ENCODE results near the gene TMEM161A.
"Not testable (repeated sequence)": the region's sequence is repeated elsewhere in the genome, so short reads cannot be mapped to it uniquely, and the experiment has no call there.

The TMEM161A gene

DNA sequence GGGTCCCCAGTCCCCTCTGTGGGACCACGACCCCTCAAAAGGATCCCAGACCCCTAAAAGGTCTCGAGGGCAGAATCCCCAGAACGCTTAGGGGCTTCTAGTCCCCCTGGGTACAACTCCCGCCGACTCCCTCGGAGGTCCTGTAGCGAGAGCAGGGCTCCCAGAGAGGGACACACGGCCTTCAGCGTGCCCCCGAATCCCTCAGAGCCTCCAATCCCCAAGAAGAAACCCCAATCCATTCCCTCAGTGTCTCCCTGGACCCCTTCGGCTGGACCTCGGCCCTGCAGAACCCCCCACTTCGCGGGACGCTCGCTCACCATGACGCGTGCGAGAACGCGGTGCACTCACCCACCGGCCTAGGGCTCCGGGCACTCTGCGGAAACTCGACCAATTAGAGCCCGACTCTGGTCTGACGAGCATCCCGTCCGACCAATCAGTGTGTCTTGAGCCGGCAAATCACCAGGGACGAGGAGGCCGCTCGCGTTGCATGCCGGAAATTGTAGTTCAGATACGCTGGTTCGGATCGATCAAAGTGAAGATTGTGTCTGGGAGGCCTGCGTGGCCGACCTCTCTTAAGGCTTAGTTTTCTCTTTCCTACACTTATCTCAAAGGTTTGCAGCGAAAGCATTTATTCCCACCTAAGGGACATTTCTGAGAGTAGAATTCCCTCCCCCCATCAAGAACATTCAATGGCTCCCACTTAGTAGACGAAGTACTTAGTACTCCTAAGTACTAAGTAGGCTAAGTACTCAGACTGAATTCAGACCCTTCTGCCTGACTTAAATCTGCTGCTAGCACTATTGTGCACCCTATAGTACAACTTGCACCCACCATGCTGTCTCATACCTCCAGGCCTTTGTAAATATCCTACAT lies at the start of gene TMEM161A:
Gene TMEM161A, minus strand, starts transcription at position 370 of the 873 bp plus-strand sequence. Its CDS starts 50 bp downstream, at position 320.
- DNase-seq = peak; percentile 95 to 99

DNA sequence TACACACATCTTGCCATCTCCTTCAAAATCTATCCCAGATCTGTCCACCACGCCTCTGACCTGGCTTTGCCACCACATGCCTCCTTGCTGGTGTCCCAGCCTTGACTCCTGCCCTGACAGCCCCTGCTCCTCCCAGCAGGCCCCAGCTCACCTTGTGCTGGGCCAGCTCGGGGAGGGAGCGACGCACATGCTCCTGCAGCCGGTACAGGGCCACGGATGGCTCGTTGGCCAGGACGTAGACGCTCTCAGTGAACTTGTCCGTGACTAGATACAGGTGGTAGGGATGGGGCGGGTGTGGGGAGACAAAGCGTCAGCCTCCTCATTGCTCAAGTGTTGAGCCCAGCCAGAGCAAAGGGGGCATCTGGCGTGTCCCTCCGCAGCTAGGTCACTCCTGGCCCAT lies 48.5 kb upstream of the TMEM161A start:
- no peak for DNase-seq

DNA sequence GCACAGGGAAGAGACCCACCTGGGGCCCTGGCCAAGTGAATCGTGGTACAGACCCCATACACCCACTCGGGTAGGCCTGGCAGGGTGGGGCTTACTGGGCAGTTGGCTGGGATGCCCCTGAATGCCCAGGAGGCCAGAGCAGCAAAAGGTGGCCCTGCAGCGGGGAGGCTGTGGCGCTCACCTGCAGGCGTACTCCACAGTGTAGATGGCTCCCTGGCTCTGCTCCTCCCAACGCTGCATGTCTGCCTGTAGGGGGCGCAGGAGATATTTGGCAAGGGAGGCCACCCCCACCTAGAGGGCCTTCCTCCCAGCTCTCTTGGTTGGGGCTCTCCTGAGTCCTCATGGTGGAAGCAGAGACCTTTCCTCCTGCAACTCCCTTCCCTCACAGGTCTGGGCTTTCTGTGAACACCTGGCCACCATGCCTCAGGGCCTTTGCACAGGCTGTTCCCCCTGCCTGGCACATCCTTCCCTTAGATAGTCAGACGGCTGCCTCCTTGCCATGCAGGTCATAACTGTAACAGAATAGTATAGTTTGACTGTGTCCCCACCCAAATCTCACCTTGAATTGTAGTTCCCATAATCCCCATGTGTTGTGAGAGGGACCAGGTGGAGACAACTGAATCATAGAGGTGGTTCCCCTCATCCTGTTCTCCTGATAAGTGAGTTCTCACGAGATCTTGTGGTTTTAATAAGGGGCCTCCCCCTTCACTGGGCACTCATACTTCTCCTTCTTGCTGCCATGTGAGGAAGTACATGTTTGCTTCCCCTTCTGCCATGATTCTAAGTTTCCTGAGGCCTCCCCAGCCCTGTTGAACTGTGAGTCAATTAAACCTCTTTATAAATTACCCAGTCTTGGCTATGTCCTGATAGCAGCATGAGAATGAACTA lies 47.8 kb upstream of the TMEM161A start:
- no peak for DNase-seq

DNA sequence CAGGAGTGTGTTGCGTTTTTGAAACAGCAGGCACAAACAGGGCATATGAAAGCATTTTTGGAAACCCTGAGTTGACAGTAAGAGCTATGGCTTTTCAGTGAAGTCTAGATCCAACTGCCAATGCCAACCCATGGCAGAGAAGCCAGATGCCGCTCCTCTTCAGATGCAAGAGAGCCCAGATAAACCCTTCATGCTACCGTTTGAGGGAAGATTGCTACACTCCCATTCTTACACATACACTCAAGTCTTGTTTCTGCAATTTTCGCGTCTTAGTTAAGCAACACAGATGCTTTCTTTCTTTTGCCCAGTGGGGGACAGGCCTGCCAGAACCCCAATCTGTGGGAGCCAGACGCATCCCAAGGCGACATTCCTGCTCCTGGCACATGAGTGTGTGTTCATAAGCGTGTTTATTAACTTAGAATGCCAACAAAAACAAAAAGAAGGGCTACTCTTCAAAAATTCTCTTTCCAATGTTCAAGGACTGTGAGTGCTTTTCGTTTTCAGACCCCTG lies 43.3 kb upstream of the TMEM161A start:
- DNase-seq = no peak

DNA sequence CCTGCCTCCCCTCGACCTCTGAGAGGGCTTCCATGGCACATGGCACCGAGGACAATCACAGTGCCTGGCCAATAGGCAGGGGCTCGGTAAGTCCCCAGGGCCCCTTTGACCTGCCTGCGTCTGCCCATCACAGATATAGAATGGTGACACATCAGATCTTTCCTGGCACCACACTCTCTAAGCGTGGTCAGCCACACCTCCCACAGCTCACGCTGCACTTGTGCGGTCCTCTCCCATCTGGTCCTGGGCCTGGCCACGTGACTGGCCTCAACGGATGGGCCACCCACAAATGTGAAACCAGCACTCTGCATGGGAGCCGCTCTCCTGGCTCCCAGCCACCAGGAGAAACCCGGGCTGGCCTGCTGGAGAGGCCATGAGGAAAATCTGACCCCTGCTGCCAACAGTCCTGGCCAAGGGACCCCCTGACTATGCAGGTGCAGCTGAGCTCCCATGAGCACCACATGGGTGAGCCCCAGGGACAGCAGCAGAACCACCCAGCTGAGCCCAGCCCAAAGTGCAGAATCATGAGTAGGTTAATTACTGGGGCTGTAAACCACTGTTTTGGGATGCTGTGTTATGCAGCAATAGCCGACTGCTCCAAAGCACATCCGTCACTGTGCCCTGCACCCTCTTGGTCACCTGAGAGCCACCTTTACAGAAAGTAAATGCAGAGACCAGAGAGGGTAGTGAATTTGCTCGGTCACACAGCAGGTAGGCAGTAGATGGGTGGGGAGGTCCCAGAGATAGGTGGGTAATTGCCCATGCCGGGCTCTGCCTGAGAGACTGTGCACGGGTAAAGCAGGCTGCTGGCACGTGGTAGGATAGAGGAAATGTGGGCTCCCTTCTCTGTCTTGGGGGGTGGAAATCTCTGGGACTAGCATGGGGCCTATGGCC lies 41.5 kb upstream of the TMEM161A start:
- DNase-seq = no peak

DNA sequence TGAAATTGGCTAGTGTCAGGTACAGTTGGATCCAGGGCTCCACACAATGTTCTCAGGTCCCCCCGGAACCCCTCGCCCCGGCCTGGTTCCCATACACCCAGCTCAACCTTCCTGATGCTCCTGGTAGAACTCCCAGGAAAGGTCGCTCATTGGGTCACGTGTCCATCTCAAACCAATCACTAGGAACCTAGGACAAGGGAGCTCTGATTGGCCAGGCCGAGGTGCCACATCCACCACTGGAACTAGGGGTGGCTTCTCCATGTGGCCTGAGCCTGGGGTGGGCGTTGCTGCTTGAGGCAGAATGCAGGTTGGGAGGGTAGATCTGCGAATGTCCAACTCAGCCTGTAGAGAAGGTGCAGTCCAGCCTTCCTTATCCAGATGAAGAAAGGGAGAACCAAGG lies 38.7 kb upstream of the TMEM161A start:
- no peak for DNase-seq

DNA sequence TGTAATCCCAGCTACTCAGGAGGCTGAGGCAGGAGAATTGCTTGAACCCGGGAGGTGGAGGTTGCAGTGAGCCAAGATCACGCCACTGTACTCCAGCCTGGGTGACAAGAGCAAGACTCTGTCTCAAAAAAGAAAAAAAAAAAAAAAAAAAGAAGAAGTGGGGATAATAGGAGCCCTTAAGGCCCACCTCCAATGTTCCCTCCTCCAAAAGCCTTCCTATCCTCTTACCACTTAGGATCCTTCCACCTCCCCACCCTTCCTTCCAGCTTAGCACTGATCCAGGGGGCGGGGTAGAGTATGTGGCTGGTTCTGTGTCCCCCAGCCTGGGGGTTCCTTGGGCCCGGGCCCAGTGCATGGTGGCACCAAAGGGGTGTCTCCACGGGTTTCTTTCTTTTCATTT lies 35.0 kb upstream of the TMEM161A start:
- DNase-seq = not testable (repeated sequence)

DNA sequence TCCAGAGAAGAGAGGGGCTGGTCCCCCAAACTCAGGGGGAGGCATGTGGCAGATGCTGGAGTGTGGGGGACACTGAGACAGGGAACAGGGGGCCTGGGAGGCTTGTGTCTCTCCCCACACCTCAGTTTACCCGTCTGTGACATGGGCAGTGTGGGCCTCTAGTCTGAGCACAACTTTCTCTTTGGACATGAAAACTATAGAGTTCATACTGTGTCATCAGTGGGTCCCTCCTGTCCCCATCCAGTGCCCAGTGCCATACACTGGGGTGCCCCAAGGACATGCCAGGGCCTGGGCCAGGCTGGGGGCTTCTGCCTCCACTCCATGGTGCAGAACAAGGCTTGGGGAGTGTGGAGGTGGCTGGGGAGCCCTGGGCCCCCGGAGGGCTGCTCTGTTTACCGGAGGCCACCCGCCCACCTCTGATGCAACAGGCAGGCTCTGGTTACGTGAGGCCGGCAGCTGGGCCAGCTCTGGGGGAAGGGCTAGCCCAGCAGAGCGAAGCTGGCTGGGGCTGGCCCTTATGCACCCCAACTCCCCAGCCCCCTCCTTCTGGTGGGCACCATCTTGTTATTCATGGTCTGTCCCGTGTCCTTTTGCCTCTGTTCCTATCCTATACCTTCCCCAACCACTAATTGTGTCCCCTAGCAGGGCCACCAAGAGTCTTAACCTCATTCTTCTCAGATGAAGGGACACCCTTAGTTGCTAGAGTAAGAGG lies 33.7 kb upstream of the TMEM161A start:
- DNase-seq = no peak

DNA sequence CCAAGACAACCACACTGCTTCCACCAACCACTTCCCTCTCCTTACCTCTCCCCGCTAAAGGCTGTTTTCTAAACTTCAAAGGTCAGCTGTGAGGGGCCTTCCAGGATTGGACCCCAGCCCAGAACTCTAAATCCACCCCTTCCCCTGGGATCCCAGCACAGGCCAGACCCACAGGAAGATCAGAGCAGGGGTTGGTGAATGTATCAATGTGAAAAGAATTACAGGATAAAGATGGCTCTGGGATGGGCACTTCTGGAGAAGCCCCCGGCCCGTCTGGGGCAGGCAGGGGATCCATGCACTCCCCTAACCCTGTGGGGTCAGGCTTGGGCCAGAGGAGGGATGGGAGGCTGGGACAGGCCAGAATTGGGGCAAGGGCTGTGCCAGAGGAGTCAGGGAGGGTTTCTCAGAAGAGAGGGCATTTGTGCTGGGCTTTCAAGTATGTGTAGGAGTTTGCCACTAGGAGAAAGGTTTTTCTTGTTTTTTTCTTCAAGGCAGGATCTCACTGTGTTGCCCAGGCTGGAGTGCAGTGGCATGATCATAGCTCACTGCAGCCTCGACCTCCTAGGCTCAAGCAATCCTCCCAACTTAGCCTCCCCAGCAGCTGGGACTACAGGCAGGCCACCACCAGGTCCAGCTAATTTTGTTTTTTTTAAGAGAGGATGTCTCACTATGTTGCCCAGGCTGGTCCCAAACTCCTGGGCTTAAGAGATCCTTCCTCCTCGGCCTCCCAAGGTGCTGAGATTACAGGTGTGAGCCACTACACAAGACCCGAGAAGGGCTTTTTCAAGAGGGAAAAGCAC lies 32.8 kb upstream of the TMEM161A start:
- DNase-seq = no peak

DNA sequence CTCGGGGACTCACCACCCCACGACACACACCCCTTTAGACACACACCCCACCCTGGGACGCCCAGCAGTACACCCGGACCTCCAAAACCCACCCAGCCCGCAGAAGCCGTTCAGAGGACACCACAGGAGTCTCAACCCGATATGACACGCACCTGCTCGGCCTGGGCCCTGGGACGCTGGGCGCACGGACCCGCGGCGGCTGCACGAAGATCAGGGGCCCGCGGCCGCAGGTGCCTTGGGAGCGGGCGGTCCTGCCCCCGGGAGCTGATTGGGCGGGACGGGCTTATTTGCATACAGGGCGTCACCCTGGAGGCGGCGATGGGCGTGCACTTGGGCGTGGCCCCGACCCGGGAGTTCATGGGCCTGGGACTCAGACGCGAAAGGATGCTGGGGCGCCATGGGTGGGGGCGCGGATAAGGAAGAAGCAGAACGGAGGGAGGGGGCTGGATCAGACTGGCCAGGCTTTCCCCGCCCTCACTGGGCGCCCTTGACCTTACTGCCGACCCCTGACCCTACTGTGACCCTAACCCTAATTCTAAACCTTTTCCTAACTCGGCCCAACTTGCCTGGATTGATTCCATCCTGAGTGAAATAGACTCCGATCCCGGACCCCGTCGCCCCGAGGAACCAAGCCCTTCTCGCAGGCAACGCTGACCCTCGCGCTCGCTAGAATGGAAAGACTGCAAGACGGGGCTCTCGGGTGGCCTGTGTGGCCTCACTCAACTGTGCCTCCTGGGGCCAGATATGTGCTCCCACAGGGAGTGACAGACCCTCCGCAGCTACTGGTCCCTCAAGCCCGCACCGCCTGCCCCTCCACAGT lies 32.0 kb upstream of the TMEM161A start, which contains the start of gene MEF2B:
Gene MEF2B, minus strand, starts transcription at position 211 of the 820 bp plus-strand sequence. CDS start 19,528 bp downstream, outside the sequence.
- DNase-seq = peak in 1 of 2 experiments; percentile 82

DNA sequence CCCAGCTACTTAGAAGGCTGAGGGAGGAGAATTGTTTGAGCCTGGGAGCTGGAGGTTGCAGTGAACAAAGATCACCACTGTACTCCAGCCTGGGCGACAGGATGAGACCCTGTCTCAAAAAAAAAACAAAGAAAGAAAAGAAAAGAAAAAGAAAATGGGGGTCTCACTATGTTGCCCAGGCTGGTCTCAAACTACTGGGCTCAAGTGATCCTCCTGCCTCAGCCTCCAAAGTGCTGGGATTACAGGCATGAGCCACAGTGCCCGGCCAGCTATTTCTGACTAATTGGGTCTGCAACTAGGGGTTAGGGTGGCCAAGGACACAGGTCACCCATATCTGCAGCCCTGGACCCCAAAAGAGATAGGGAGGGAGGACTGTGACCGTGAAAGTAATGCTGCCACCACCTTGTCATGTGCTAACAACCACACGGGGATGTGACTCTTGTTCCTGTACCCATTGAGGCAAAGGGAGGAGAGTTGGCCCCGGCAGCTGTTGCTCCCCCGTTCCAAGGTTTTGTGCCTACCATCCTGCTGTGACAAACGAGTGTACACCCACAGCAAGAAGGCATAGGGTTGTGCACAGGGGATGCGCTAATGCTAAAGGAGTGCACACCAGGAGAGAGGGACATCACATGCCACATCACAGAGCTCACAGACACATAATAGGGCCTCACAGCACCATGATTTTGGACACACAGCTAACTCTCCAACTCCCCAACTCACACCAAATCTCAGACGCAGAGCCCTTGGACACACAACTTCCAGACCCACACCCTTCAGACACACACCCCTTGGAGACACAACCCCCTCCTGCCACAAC lies 31.2 kb upstream of the TMEM161A start:
- no peak for DNase-seq

DNA sequence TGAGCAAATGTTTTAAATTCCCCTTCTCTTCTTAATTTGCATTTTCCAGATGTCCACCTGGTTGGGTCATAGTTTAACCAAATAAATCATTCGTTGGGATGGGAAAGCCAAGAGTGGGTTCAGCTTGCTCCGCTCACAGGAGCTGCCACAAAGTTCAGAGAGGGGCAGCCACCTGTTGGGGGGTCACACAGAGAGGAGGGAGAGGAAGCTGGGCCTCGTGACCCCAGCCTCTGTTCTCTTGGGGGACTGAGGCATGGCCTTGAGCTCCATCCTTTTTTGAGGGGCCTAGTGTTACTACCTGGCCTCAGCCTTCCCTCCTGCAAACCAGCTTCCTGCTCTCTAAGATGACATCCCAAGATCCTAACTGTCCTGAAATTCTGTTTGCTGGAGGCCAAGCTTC lies 29.3 kb upstream of the TMEM161A start:
- DNase-seq = no peak

DNA sequence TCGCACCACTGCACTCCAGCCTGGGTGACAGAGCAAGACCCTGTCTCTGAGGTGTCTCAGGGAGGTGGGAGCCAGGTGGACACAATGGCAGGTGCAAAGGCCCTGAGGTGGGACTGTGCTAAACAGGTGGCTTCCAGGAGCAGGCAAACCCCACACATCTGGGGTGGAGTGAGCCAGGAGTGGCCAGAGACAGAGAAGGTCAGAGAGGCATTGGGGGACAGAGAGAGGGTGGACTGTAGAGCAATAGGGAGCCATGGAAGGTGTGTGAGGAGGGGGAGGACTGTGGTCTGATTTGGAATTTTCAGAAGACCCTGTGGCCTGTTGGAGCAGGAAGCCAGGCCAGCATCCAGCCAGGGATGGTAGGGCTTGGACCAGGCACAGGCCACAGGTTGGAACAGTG lies 27.1 kb upstream of the TMEM161A start:
- no peak for DNase-seq

DNA sequence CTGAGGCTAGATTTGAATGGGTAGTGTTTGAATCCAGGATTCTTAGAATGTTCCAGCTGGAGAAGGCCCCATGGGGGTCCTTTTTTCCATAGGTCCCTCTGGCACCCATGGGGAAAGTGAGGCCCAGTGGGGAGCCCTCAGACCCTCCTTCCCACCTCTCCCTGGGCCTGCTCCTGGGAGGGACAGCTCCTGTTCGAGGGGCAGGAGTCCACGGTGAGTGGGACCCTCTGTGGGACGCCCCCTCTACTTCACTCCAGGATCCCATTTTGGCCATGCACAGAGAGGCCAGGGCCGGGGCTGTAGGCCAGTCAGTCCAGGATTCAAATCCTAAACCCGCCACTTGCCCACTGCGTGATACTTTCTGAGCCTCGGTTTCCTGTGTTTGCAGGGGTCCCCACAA lies 24.2 kb upstream of the TMEM161A start:
- DNase-seq = no peak

DNA sequence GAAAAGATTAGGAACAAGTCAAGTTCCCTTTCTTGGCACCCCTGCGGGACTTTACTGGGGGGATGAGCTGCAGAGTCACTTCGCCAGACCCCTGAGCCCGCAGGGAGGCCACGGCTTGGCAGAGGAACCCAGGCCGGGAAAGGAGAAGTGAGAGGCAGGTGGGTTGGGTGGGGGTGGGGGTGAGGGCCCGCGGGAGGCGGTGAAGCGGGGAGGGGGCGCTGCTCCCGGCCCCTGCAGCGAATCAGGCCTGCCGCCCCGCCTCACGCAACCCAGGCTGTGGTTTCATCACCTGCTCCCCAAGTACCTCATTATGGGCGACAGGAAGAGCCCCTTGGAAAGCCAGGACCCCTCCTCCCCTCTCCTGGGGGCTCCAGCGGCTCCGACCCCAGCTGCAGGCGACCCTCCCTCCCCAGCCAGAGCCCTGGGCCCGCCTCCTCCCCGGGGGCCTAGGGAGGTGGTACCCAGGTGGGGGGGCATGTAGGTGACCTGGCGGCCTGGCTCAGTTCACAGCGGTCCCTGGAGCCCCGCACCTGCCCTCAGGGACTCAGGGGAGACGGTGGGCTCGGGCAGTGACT lies 22.3 kb upstream of the TMEM161A start:
- no peak for DNase-seq

DNA sequence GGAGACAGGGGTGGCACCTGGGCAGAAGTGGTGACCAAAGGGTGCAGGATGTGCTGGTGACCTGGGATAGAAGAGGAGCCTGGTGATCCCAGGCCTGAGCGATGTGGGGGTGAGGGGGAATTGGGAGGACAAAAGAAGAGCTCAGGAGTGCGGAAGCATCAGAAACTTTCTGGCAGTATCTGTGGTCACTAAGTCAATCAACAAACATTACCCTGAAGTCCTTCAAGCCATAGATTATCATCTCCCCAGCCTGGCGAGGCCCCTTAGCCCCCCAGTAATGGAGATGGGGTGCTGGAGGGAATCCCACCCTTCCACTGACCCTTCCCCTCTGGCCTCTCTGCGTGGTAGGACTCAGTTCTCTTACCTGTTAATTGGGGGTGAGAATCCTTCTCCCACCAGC lies 21.3 kb upstream of the TMEM161A start:
- DNase-seq = no peak

DNA sequence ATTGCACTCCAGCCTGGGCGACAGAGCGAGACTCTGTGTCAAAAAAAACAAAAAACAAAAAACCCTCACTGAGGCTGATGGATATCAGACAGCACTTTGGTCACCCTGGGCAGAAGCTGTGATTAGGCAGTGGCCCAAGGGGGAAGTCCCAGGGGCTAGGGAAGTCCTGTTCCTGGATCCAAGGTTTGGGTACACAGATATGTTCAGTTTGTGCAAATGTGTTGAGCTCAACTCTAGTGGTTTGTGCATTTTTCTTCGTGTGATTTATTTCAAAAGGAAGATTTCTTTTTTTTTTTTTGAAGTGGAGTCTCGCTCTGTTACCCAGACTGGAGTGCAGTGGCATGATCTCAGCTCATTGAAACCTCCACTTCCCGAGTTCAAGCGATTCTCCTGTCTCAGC lies 19.5 kb upstream of the TMEM161A start:
- DNase-seq = no peak

DNA sequence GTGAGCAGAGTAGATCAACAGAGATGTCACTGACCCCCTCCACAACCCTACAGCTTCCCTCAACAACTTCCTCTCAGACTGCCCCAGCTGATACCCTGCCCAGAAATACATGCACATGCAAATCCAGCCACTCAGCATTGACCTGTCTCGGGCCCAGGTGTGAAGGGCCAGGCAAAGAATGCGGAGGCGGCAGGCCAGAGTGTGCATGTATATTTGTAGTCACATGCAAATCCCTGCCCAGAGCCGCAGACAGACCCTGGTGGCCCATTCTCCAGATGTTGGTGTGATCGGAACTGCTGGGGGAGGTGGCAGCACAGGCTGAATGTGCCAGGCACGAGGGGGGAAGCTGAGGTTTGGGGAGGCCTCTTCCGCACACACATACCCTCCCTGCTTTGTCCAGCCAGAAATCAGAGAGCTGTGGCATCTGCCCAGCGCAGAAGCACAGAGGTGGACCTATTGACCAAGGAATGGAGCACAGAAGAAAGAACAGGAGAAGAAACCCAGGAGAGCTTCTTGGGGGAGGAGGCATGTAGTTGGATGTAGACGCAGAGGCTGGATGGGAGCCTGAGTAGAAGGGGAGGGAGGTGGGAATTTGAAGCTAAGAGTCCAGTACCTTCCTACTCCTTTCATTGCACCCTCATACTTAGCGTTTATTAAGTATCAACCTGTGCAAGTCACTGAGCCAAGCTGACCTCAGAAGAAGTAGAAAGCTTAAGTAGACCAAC lies 17.4 kb upstream of the TMEM161A start:
- no peak for DNase-seq

Data from NCI-H446 (cell line).